ENCODE data around the gene PABPN1L.

The PABPN1L gene

GRCh38 chr16:88855736-88856121 is 10.7 kb downstream of the PABPN1L start:
- no peaks in the 10 kb centered on the region for H3K79me2 ChIP-seq (ENCODE audit: control insufficient read depth, insufficient read depth, low read length)
- H2AK5ac ChIP-seq (ENCODE audit: low read length) = no peak overlapping the region
- no peak overlapping the region for H4K8ac ChIP-seq (ENCODE audit: low read depth, low read length)
- no peak overlapping the region for H3K18ac ChIP-seq (ENCODE audit: low read length)
- H4K5ac ChIP-seq (ENCODE audit: low read length) = no peak overlapping the region
- no peak overlapping the region for H2BK15ac ChIP-seq (replicated peaks; ENCODE audit: low read depth)
- H3K27ac ChIP-seq (ENCODE audit: low read depth, low read length) = no peak overlapping the region
- no peaks in the 10 kb centered on the region for H3K27me3 ChIP-seq (ENCODE audit: insufficient read depth, low read length, poor library complexity)
- DNase-seq = no peak
- no peak overlapping the region for H3K9ac ChIP-seq (ENCODE audit: low read length)
- H3K79me1 ChIP-seq (ENCODE audit: low read length) = peaks cover 9% of the 10 kb centered on the region
- H3K4me3 ChIP-seq (ENCODE audit: low read length) = no peak overlapping the region
- no peak overlapping the region for H3K4ac ChIP-seq (ENCODE audit: low read depth, low read length)
- peak overlapping the region; percentile 76 for H3K4me2 ChIP-seq (ENCODE audit: low read length)
- H3K36me3 ChIP-seq (ENCODE audit: control insufficient read depth, insufficient read depth, low read length) = no peaks in the 10 kb centered on the region
- H2BK5ac ChIP-seq (ENCODE audit: low read length) = no peak overlapping the region
- no CpG with 5 or more reads among the region's 13 CpGs for WGBS (ENCODE audit: extremely low coverage, insufficient coverage, low lambda C conversion rate)
- H3K23ac ChIP-seq (ENCODE audit: low read length) = no peak overlapping the region
- H2BK120ac ChIP-seq (ENCODE audit: low read depth, low read length) = no peak overlapping the region
- peaks cover 2% of the 10 kb centered on the region for H3K4me1 ChIP-seq (ENCODE audit: control insufficient read depth, low read depth, low read length)
- H3K56ac ChIP-seq (ENCODE audit: low read length) = no peak overlapping the region

- no peak overlapping the region for H2BK120ac ChIP-seq (ENCODE audit: low read depth, low read length)
- no peaks in the 10 kb centered on the region for H3K36me3 ChIP-seq (ENCODE audit: control insufficient read depth, insufficient read depth, low read length)
- H4K5ac ChIP-seq (ENCODE audit: low read length) = no peak overlapping the region
- no peak overlapping the region for H2AK5ac ChIP-seq (ENCODE audit: low read length)
- no peak overlapping the region for H2BK15ac ChIP-seq (replicated peaks; ENCODE audit: low read depth)
- H3K27me3 ChIP-seq (ENCODE audit: insufficient read depth, low read length, poor library complexity) = no peaks in the 10 kb centered on the region
- H3K4me3 ChIP-seq (ENCODE audit: low read length) = no peak overlapping the region
- no peak overlapping the region for H3K9ac ChIP-seq (ENCODE audit: low read length)
- no peak overlapping the region for H3K27ac ChIP-seq (ENCODE audit: low read depth, low read length)
- H3K79me2 ChIP-seq (ENCODE audit: control insufficient read depth, insufficient read depth, low read length) = no peaks in the 10 kb centered on the region
- H3K4me1 ChIP-seq (ENCODE audit: control insufficient read depth, low read depth, low read length) = peaks cover 2% of the 10 kb centered on the region
- H3K56ac ChIP-seq (ENCODE audit: low read length) = no peak overlapping the region
- WGBS (ENCODE audit: extremely low coverage, insufficient coverage, low lambda C conversion rate) = no CpG with 5 or more reads among the region's 8 CpGs
- no peak overlapping the region for H2BK5ac ChIP-seq (ENCODE audit: low read length)
- H3K4me2 ChIP-seq (ENCODE audit: low read length) = no peak overlapping the region
- H3K23ac ChIP-seq (ENCODE audit: low read length) = no peak overlapping the region
- no peak overlapping the region for H3K18ac ChIP-seq (ENCODE audit: low read length)
- no peak overlapping the region for H3K4ac ChIP-seq (ENCODE audit: low read depth, low read length)
- no peak for DNase-seq
- H4K8ac ChIP-seq (ENCODE audit: low read depth, low read length) = no peak overlapping the region
- peaks cover 9% of the 10 kb centered on the region for H3K79me1 ChIP-seq (ENCODE audit: low read length)
These were observed 11.3 kb downstream of the PABPN1L start for GRCh38 chr16:88855176-88855575.

GRCh38 chr16:88854306-88855111 is 12.0 kb downstream of the PABPN1L start:
- no peak overlapping the region for H4K8ac ChIP-seq (ENCODE audit: low read depth, low read length)
- WGBS (ENCODE audit: extremely low coverage, insufficient coverage, low lambda C conversion rate) = no CpG with 5 or more reads among the region's 20 CpGs
- H2BK15ac ChIP-seq (replicated peaks; ENCODE audit: low read depth) = no peak overlapping the region
- no peak overlapping the region for H3K9ac ChIP-seq (ENCODE audit: low read length)
- no peak overlapping the region for H2BK120ac ChIP-seq (ENCODE audit: low read depth, low read length)
- no peak overlapping the region for H3K4ac ChIP-seq (ENCODE audit: low read depth, low read length)
- peaks cover 2% of the 10 kb centered on the region for H3K4me1 ChIP-seq (ENCODE audit: control insufficient read depth, low read depth, low read length)
- H3K79me2 ChIP-seq (ENCODE audit: control insufficient read depth, insufficient read depth, low read length) = no peaks in the 10 kb centered on the region
- H3K4me2 ChIP-seq (ENCODE audit: low read length) = no peak overlapping the region
- no peak overlapping the region for H3K23ac ChIP-seq (ENCODE audit: low read length)
- H3K27ac ChIP-seq (ENCODE audit: low read depth, low read length) = no peak overlapping the region
- H3K4me3 ChIP-seq (ENCODE audit: low read length) = no peak overlapping the region
- H3K79me1 ChIP-seq (ENCODE audit: low read length) = peaks cover 9% of the 10 kb centered on the region
- H4K5ac ChIP-seq (ENCODE audit: low read length) = no peak overlapping the region
- no peak overlapping the region for H3K56ac ChIP-seq (ENCODE audit: low read length)
- H3K36me3 ChIP-seq (ENCODE audit: control insufficient read depth, insufficient read depth, low read length) = no peaks in the 10 kb centered on the region
- no peak overlapping the region for H2AK5ac ChIP-seq (ENCODE audit: low read length)
- no peak overlapping the region for H3K18ac ChIP-seq (ENCODE audit: low read length)
- no peak overlapping the region for H2BK5ac ChIP-seq (ENCODE audit: low read length)
- DNase-seq = no peak
- H3K27me3 ChIP-seq (ENCODE audit: insufficient read depth, low read length, poor library complexity) = no peaks in the 10 kb centered on the region

- Histone ChIP-seq H3K56ac (ENCODE audit: low read length) (no peak overlapping the region), H3K4ac (ENCODE audit: low read depth, low read length) (no peak overlapping the region), H3K79me2 (ENCODE audit: control insufficient read depth, insufficient read depth, low read length) (no peaks in the 10 kb centered on the region), H3K4me2 (ENCODE audit: low read length) (no peak overlapping the region), H4K8ac (ENCODE audit: low read depth, low read length) (no peak overlapping the region), H2AK5ac (ENCODE audit: low read length) (no peak overlapping the region), H2BK15ac (replicated peaks; ENCODE audit: low read depth) (no peak overlapping the region), H3K9ac (ENCODE audit: low read length) (no peak overlapping the region), H3K27me3 (ENCODE audit: insufficient read depth, low read length, poor library complexity) (no peaks in the 10 kb centered on the region), H4K5ac (ENCODE audit: low read length) (no peak overlapping the region), H3K4me1 (ENCODE audit: control insufficient read depth, low read depth, low read length) (peaks cover 2% of the 10 kb centered on the region), H2BK5ac (ENCODE audit: low read length) (no peak overlapping the region), H3K18ac (ENCODE audit: low read length) (no peak overlapping the region), H3K36me3 (ENCODE audit: control insufficient read depth, insufficient read depth, low read length) (no peaks in the 10 kb centered on the region), H2BK120ac (ENCODE audit: low read depth, low read length) (no peak overlapping the region), H3K23ac (ENCODE audit: low read length) (no peak overlapping the region), H3K79me1 (ENCODE audit: low read length) (peaks cover 7% of the 10 kb centered on the region), H3K4me3 (ENCODE audit: low read length) (no peak overlapping the region), H3K27ac (ENCODE audit: low read depth, low read length) (no peak overlapping the region)
- DNase-seq = no peak
- WGBS (ENCODE audit: extremely low coverage, insufficient coverage, low lambda C conversion rate) = no CpG with 5 or more reads among the region's 17 CpGs
These were observed 13.0 kb downstream of the PABPN1L start for GRCh38 chr16:88853325-88853941.

- Histone ChIP-seq H3K79me2 (ENCODE audit: control insufficient read depth, insufficient read depth, low read length) (no peaks in the 10 kb centered on the region), H3K4me2 (ENCODE audit: low read length) (no peak overlapping the region), H2BK5ac (ENCODE audit: low read length) (no peak overlapping the region), H3K36me3 (ENCODE audit: control insufficient read depth, insufficient read depth, low read length) (no peaks in the 10 kb centered on the region), H3K27me3 (ENCODE audit: insufficient read depth, low read length, poor library complexity) (no peaks in the 10 kb centered on the region), H3K27ac (ENCODE audit: low read depth, low read length) (no peak overlapping the region), H3K4me3 (ENCODE audit: low read length) (no peak overlapping the region), H2BK15ac (replicated peaks; ENCODE audit: low read depth) (no peak overlapping the region), H3K18ac (ENCODE audit: low read length) (no peak overlapping the region), H3K23ac (ENCODE audit: low read length) (no peak overlapping the region), H3K4me1 (ENCODE audit: control insufficient read depth, low read depth, low read length) (no peaks in the 10 kb centered on the region), H3K56ac (ENCODE audit: low read length) (no peak overlapping the region), H3K9ac (ENCODE audit: low read length) (no peak overlapping the region), H3K79me1 (ENCODE audit: low read length) (peaks cover 2% of the 10 kb centered on the region), H4K5ac (ENCODE audit: low read length) (no peak overlapping the region), H2BK120ac (ENCODE audit: low read depth, low read length) (no peak overlapping the region), H2AK5ac (ENCODE audit: low read length) (no peak overlapping the region), H4K8ac (ENCODE audit: low read depth, low read length) (no peak overlapping the region), H3K4ac (ENCODE audit: low read depth, low read length) (no peak overlapping the region)
- no CpG with 5 or more reads among the region's 19 CpGs for WGBS (ENCODE audit: extremely low coverage, insufficient coverage, low lambda C conversion rate)
- no peak for DNase-seq
These were observed 14.8 kb downstream of the PABPN1L start for GRCh38 chr16:88851616-88852015.

All from mesendoderm (in vitro differentiated cells).